Hepatocyte (in vitro differentiated cells): ENCODE data around the gene KIF5A.

ENCODE experiments used
- CTCF ChIP-seq: fragments of 200-600 bp; sonication (generic); IDR thresholded peaks from 2 replicates; pipeline ENCODE4 v1.5.1; 2016; ENCODE audit warnings: antibody characterized with exemption, mild to moderate bottlenecking; ENCODE audit not compliant: poor library complexity
- EZH2 ChIP-seq: fragments of 200-600 bp; sonication (generic); IDR thresholded peaks from 2 replicates; pipeline ENCODE4 v1.6.1; 2016; ENCODE audit warnings: antibody characterized with exemption, mild to moderate bottlenecking, borderline replicate concordance

- TF ChIP-seq EZH2 (no peak), CTCF (no peak)
Observed at GRCh38 chr12:57611108-57611826, 61.4 kb downstream of the KIF5A start, which contains the start of gene ARHGEF25.
